Activated CD4-positive, alpha-beta T cell treated with anti-CD3 and anti-CD28 coated beads for 36 hours (primary cell): ENCODE data around the gene DENND4C. TPM values are rescaled to one million over a fixed set of nuclear protein-coding genes. Genes with fewer than 3 reads are reported as not detected.
A peak's percentile ranks its signal among the peaks of the same experiment; 100 is the strongest.
"Not testable (repeated sequence)": the region's sequence is repeated elsewhere in the genome, so short reads cannot be mapped to it uniquely, and the experiment has no call there.

Source experiments
- ATAC-seq: fragments of 200-7000 bp; cut with Tn5 transposase; one replicate; pipeline ENCODE4 v1.10.0; 2021; ENCODE audit warnings: mild to moderate bottlenecking, moderate library complexity
- CTCF ChIA-PET: fragments of 350-600 bp; sonication (Branson Sonifier 250); formaldehyde crosslinking; loops from one replicate; lab custom pipeline; 2021; ENCODE audit warnings: antibody characterized with exemption; lab: Charles Lee
- POLR2A ChIA-PET: fragments of 350-600 bp; sonication (Branson Sonifier 250); formaldehyde crosslinking; loops from one replicate; lab custom pipeline; 2021; ENCODE audit warnings: antibody characterized with exemption, inconsistent platforms; lab: Charles Lee
- DNase-seq: peaks from one replicate; pipeline ENCODE4 v3.0.0-alpha.2; 2020
- H3K27ac Mint-ChIP-seq: one replicate; pipeline ENCODE4 v1.8.0; 2021; ENCODE audit warnings: mixed read lengths
- H3K27me3 Mint-ChIP-seq: one replicate; pipeline ENCODE4 v1.8.0; 2021; ENCODE audit warnings: mixed read lengths
- H3K36me3 Mint-ChIP-seq: one replicate; pipeline ENCODE4 v1.8.0; 2021; ENCODE audit warnings: low read depth, mixed read lengths
- H3K4me1 Mint-ChIP-seq: one replicate; pipeline ENCODE4 v1.8.0; 2021; ENCODE audit warnings: mixed read lengths
- H3K4me3 Mint-ChIP-seq: one replicate; pipeline ENCODE4 v1.8.0; 2021; ENCODE audit warnings: mild to moderate bottlenecking, moderate library complexity, mixed read lengths
- H3K9me3 Mint-ChIP-seq: one replicate; pipeline ENCODE4 v1.8.0; 2021; ENCODE audit warnings: low read depth, mixed read lengths
- intact Hi-C, 2 experiments: fragments of 100-400 bp; cut with DNase I in 1 of 2; cut with micrococcal nuclease in 1 of 2; formaldehyde crosslinking; loops; one replicate each; pipeline versions ENCODE4 v1.14.2 to v1.15.1; 2022 to 2024; cut with DNase I, micrococcal nuclease
- total RNA-seq, 2 experiments: library from RNA; stranded (reverse); gene quantifications; one replicate each; pipeline ENCODE4 v1.2.3, GENCODE V29; 2021

Gene DENND4C
- total RNA-seq, 2 experiments from 2014 or later: 17.2 to 22.2 TPM

GRCh38 chr9:19385786-19386501, 155.5 kb downstream of the DENND4C start:
- intact Hi-C loops: no loop called here
- Mint-ChIP-seq H3K4me1 (peaks cover 14% of the 10 kb centered on the region), H3K36me3 (peaks cover 2% of the 10 kb centered on the region), H3K4me3 (no peak overlapping the region), H3K27me3 (peaks cover 3% of the 10 kb centered on the region), H3K27ac (no peak overlapping the region), H3K9me3 (peaks cover 2% of the 10 kb centered on the region)
- ATAC-seq: no peak
- ChIA-PET POLR2A (no interaction called here), CTCF (no interaction called here)
- DNase-seq: no peak

- peaks cover 3% of the 10 kb centered on the region for H3K27me3 Mint-ChIP-seq
- no peak for ATAC-seq
- ChIA-PET POLR2A (no interaction called here), CTCF (no interaction called here)
- peaks cover 9% of the 10 kb centered on the region for H3K4me1 Mint-ChIP-seq
- peaks cover 2% of the 10 kb centered on the region for H3K9me3 Mint-ChIP-seq
- H3K27ac Mint-ChIP-seq: no peak overlapping the region
- no peak for DNase-seq
- H3K4me3 Mint-ChIP-seq: no peak overlapping the region
- intact Hi-C loops: no loop called here
- no peaks in the 10 kb centered on the region for H3K36me3 Mint-ChIP-seq
Observed at GRCh38 chr9:19386502-19387044, 156.1 kb downstream of the DENND4C start.

GRCh38 chr9:19387317-19387716, 156.8 kb downstream of the DENND4C start:
- H3K9me3 Mint-ChIP-seq: peaks cover 2% of the 10 kb centered on the region
- ChIA-PET CTCF (no interaction called here), POLR2A (no interaction called here)
- DNase-seq: no peak
- H3K4me1 Mint-ChIP-seq: peaks cover 3% of the 10 kb centered on the region
- no peaks in the 10 kb centered on the region for H3K36me3 Mint-ChIP-seq
- H3K4me3 Mint-ChIP-seq: no peak overlapping the region
- intact Hi-C loops: no loop called here
- H3K27ac Mint-ChIP-seq: no peak overlapping the region
- H3K27me3 Mint-ChIP-seq: peaks cover 3% of the 10 kb centered on the region
- no peak for ATAC-seq

- H3K4me1 Mint-ChIP-seq, H3K27ac Mint-ChIP-seq, intact Hi-C loops, ATAC-seq, H3K36me3 Mint-ChIP-seq, H3K9me3 Mint-ChIP-seq, H3K4me3 Mint-ChIP-seq, H3K27me3 Mint-ChIP-seq, POLR2A ChIA-PET, DNase-seq: not testable (repeated sequence)
- CTCF ChIA-PET: interaction anchor here (0.6 kb wide), 1 partner anchor 341 kb away, joined by 3 read pairs; no protein-coding TSS in a partner anchor
Observed at GRCh38 chr9:19389539-19389938, 159.0 kb downstream of the DENND4C start.

- intact Hi-C loops: no loop called here
- ChIA-PET POLR2A (interaction anchor here (0.7 kb wide), 1 partner anchor 23 kb away, joined by 4 read pairs; no protein-coding TSS in a partner anchor), CTCF (no interaction called here)
- Mint-ChIP-seq H3K9me3 (no peaks in the 10 kb centered on the region), H3K27ac (no peak overlapping the region), H3K4me1 (no peaks in the 10 kb centered on the region), H3K36me3 (no peaks in the 10 kb centered on the region), H3K4me3 (no peak overlapping the region), H3K27me3 (no peaks in the 10 kb centered on the region)
- DNase-seq (no peak), ATAC-seq (no peak)
Observed at GRCh38 chr9:19397845-19398244, 167.4 kb downstream of the DENND4C start.

GRCh38 chr9:19403231-19403630, 172.7 kb downstream of the DENND4C start:
- DNase-seq, H3K4me1 Mint-ChIP-seq, H3K27ac Mint-ChIP-seq, POLR2A ChIA-PET, H3K36me3 Mint-ChIP-seq, H3K27me3 Mint-ChIP-seq, H3K9me3 Mint-ChIP-seq, H3K4me3 Mint-ChIP-seq, CTCF ChIA-PET, ATAC-seq, intact Hi-C loops: not testable (repeated sequence)

- ATAC-seq (no peak), DNase-seq (no peak)
- H3K4me1 Mint-ChIP-seq: no peaks in the 10 kb centered on the region
- intact Hi-C loops: no loop called here
- H3K36me3 Mint-ChIP-seq: no peaks in the 10 kb centered on the region
- ChIA-PET CTCF (no interaction called here), POLR2A (no interaction called here)
- H3K27ac Mint-ChIP-seq: no peak overlapping the region
- no peak overlapping the region for H3K4me3 Mint-ChIP-seq
- no peaks in the 10 kb centered on the region for H3K27me3 Mint-ChIP-seq
- no peaks in the 10 kb centered on the region for H3K9me3 Mint-ChIP-seq
Observed at GRCh38 chr9:19404283-19405075, 174.0 kb downstream of the DENND4C start.

GRCh38 chr9:19405771-19406170, 175.3 kb downstream of the DENND4C start:
- Mint-ChIP-seq H3K27ac (no peak overlapping the region), H3K4me3 (no peak overlapping the region), H3K9me3 (no peaks in the 10 kb centered on the region), H3K27me3 (no peaks in the 10 kb centered on the region), H3K4me1 (peaks cover 6% of the 10 kb centered on the region), H3K36me3 (no peaks in the 10 kb centered on the region)
- intact Hi-C loops: no loop called here
- POLR2A ChIA-PET: no interaction called here
- DNase-seq (no peak), ATAC-seq (no peak)
- CTCF ChIA-PET: no interaction called here

GRCh38 chr9:19408316-19408692, 177.8 kb downstream of the DENND4C start:
- POLR2A ChIA-PET: interaction anchor here (1.2 kb wide), 1 partner anchor 33 kb away, joined by 3 read pairs; no protein-coding TSS in a partner anchor
- CTCF ChIA-PET: no interaction called here
- peak overlapping the region; percentile 89 for H3K4me3 Mint-ChIP-seq
- DNase-seq (no peak), ATAC-seq (no peak)
- H3K9me3 Mint-ChIP-seq: no peaks in the 10 kb centered on the region
- H3K27ac Mint-ChIP-seq: no peak overlapping the region
- intact Hi-C loops: loop anchor here (1.0 kb wide), 5 partner anchors 28 to 359 kb away; partner anchors contain the start of genes RPS6 (in 2 of the 2), DENND4C (in 1 of the 2), HAUS6 (in 1 of the 2) and RRAGA (in 1 of the 2)
- no peaks in the 10 kb centered on the region for H3K36me3 Mint-ChIP-seq
- peaks cover 6% of the 10 kb centered on the region for H3K4me1 Mint-ChIP-seq
- H3K27me3 Mint-ChIP-seq: no peaks in the 10 kb centered on the region

- no peaks in the 10 kb centered on the region for H3K27me3 Mint-ChIP-seq
- H3K36me3 Mint-ChIP-seq: no peaks in the 10 kb centered on the region
- peak within 1 kb of the TSS; percentile 68 for H3K27ac Mint-ChIP-seq
- intact Hi-C loops: loop anchor here (1.0 kb wide), 5 partner anchors 29 to 360 kb away; partner anchors contain the start of genes RPS6 (in 2 of the 2), DENND4C (in 1 of the 2), HAUS6 (in 1 of the 2) and RRAGA (in 1 of the 2)
- ChIA-PET CTCF (interaction anchor here (0.6 to 1.6 kb wide), 3 partner anchors 30 to 364 kb away, joined by 3 to 4 read pairs (median 3); no protein-coding TSS in a partner anchor), POLR2A (interaction anchor here (1.2 kb wide), 1 partner anchor 33 kb away, joined by 3 read pairs; no protein-coding TSS in a partner anchor)
- H3K4me1 Mint-ChIP-seq: peaks cover 6% of the 10 kb centered on the region
- DNase-seq (peak; percentile 96), ATAC-seq (peak; percentile 96)
- peak within 1 kb of the TSS; percentile 89 for H3K4me3 Mint-ChIP-seq
- no peaks in the 10 kb centered on the region for H3K9me3 Mint-ChIP-seq
Observed at GRCh38 chr9:19408693-19409400, 178.4 kb downstream of the DENND4C start, which contains the start of gene ACER2. ACER2 (plus strand) TSS chr9:19409009; CDS start chr9:19409085, 76 bp downstream.
